OCI-M2 (cell line): Measurements from ENCODE around the gene HOXC9.

Experiments
- DNase-seq: peaks from one replicate; lab custom pipeline; 2025; ENCODE audit not compliant: unreplicated experiment; lab: John Stamatoyannopoulos, UW

The HOXC9 gene

DNA sequence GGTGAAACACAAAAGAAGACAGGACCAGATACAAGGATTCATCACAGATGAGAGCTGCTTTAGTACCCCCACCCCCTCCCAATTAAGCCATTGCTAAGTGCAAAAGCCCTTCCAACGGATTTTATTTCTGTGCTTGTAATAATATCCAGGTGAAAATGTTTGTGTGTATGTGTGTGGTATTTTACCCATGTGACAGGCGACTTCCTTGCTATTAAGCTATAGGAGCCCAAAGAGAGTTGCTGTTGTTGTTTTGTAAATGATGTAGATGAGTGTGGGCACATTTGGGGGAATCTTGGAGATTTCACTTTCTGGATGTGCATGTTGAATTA, 50.5 kb downstream of the HOXC9 start:
- DNase-seq: no peak

DNA sequence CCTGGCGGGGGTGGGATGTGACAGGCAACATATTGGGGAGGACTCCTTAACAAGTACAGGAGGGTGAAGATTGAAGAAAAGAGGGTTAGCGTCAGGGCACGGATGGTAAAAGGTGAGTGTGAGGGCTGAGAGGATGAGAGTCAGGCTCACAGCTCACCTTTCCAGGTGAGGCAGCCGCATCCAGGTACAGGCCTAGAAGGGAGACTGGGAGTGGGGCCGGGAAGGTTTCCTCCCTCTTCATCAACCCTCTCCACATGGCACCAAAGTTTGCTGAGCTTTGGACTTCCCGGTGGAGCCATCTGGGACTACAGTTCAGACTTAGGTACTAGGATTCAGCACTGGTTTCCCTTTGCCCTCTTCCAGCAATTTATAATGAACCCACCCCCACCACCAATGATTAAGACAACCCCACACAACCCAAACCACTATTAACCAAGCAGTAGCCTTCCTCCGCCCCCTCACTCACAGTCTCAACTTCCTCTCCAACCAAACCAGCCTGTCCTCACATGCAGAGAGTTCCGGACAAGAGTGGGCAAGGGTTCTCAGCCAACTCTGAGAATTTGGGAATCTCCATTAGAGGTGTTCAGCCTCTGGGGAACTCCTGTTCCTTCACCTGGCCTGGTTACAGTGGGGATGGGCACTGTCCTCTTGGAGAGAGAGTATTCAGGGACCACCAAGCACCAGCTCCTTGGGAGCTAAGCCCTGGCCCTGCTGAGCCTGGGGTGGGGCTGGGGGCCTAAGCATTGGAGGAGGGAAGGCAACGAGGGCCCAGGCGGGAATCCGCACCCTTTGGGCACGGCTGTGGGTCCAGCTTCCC, 51.3 kb downstream of the HOXC9 start:
- DNase-seq: no peak

DNA sequence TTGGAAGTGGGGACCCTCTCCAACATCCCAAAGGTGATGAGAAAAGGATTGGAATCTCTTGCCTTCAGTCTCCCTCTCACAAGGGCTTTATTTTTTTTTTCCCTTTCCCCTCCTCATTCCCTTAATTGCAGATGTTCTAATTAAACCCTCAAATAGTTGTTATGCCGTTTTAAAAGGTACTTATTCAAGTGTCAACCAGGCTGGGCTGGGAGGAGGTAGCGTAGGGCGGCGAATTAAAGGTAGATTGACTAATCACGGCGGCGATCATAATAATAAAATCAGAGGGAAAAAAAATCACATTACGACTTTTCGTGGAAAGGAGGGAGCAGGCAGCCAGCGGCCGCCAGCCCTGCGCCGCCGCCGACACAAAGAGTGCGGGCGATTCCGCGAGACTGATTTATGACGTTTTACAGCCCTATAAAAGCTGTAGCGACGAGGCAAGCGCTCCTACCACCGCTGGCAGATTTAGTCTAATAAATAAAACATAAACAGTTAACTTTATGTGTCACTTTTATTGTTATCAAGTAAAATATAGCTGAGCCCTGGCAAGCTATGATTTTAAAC, 52.0 kb downstream of the HOXC9 start:
- no peak for DNase-seq

DNA sequence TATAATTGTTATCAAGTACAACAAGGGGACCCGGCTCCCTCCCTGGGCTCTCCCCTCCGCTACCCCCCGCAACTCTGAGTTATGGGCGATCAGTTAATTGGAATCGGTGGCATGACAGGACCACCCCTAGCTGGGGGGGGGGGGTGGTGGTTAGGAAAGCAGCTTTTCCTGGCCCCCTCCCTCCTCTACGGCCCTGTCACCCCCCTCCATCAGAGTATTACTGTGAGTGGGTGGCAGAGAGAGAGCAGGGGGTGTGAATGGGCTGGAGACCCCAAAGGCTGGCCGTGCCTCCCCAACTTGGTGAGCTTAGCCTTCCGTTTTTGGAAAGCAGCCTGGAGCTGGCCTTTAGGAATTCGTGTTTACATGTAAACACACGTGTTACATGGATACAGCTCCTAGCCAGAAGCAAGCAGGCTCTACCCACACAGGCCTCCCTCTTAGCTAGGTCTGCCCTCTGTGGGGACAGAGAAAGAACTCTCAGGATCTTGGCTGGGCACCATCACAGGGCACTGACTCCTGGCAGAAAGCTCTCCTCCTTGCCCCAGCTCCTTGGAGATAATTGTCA, 52.6 kb downstream of the HOXC9 start:
- no peak for DNase-seq
